Hepatocyte (in vitro differentiated cells): ENCODE results near the gene DNAJB12.
"Not testable (repeated sequence)": the region's sequence is repeated elsewhere in the genome, so short reads cannot be mapped to it uniquely, and the experiment has no call there.

Experiments
- CTCF ChIP-seq: fragments of 200-600 bp; sonication (generic); IDR thresholded peaks from 2 replicates; pipeline ENCODE4 v1.5.1; 2016; ENCODE audit warnings: antibody characterized with exemption, mild to moderate bottlenecking; ENCODE audit not compliant: poor library complexity
- EZH2 ChIP-seq: fragments of 200-600 bp; sonication (generic); IDR thresholded peaks from 2 replicates; pipeline ENCODE4 v1.6.1; 2016; ENCODE audit warnings: antibody characterized with exemption, mild to moderate bottlenecking, borderline replicate concordance
- EZH2phosphoT487 ChIP-seq: fragments of 200-600 bp; sonication (generic); IDR thresholded peaks from one replicate; pipeline ENCODE4 v1.6.1; 2018; ENCODE audit warnings: antibody characterized with exemption, mild to moderate bottlenecking, low read depth, moderate library complexity; ENCODE audit not compliant: unreplicated experiment, severe bottlenecking

- TF ChIP-seq CTCF, result peak; percentile 13
- not testable (repeated sequence) for TF ChIP-seq EZH2, EZH2phosphoT487
These were observed 27.8 kb downstream of the DNAJB12 start for GRCh38 chr10:72326665-72327603.
